GM21825 (cell line): ENCODE data around the gene PCK2.
"Not testable (repeated sequence)": the region's sequence is repeated elsewhere in the genome, so short reads cannot be mapped to it uniquely, and the experiment has no call there.

Source experiments
- ATAC-seq: cut with Tn5 transposase; IDR thresholded peaks from one replicate; pipeline ENCODE4 v1.9.1; 2021; ENCODE audit warnings: mild to moderate bottlenecking, moderate library complexity; ENCODE audit not compliant: unreplicated experiment

PCK2 gene

GRCh38 chr14:24093901-24094840 is at the start of gene PCK2:
TSS of gene PCK2 (plus strand) at chr14:24094311. CDS start at chr14:24094406, 95 bp downstream.
- peak; percentile 46 for ATAC-seq

GRCh38 chr14:24049002-24049401 is 45.1 kb upstream of the PCK2 start:
- ATAC-seq: not testable (repeated sequence)

- not testable (repeated sequence) for ATAC-seq
Observed at GRCh38 chr14:24050753-24051152, 43.4 kb upstream of the PCK2 start.

GRCh38 chr14:24051176-24051788 is 42.8 kb upstream of the PCK2 start:
- ATAC-seq: peak; percentile 9

GRCh38 chr14:24051789-24052655 is 42.1 kb upstream of the PCK2 start, which contains the start of gene CARMIL3:
TSS of gene CARMIL3 (plus strand) at chr14:24052009. CDS start at chr14:24052154, 145 bp downstream.
- ATAC-seq: peak; percentile 73

- no peak for ATAC-seq
Observed at GRCh38 chr14:24052656-24053547, 41.2 kb upstream of the PCK2 start.

GRCh38 chr14:24053548-24054323 is 40.4 kb upstream of the PCK2 start:
- no peak for ATAC-seq

- ATAC-seq: no peak
Observed at GRCh38 chr14:24054324-24054641, 39.8 kb upstream of the PCK2 start.

GRCh38 chr14:24054646-24055045 is 39.5 kb upstream of the PCK2 start:
- no peak for ATAC-seq

GRCh38 chr14:24055971-24056799 is 37.9 kb upstream of the PCK2 start:
- ATAC-seq: no peak

- ATAC-seq: no peak
Observed at GRCh38 chr14:24056800-24057184, 37.3 kb upstream of the PCK2 start.

- ATAC-seq: no peak
Observed at GRCh38 chr14:24057271-24057670, 36.8 kb upstream of the PCK2 start.

GRCh38 chr14:24057867-24058259 is 36.2 kb upstream of the PCK2 start:
- no peak for ATAC-seq

GRCh38 chr14:24058260-24058950 is 35.7 kb upstream of the PCK2 start:
- peak; percentile 72 for ATAC-seq

GRCh38 chr14:24058951-24059475 is 35.1 kb upstream of the PCK2 start:
- ATAC-seq: no peak

GRCh38 chr14:24059841-24060388 is 34.2 kb upstream of the PCK2 start:
- ATAC-seq: no peak

- ATAC-seq: no peak
Observed at GRCh38 chr14:24060443-24060842, 33.7 kb upstream of the PCK2 start.
